Measurements from ENCODE around the gene CCDC149. TPM values are rescaled to one million over a fixed set of nuclear protein-coding genes. Genes with fewer than 3 reads are reported as not detected.

CCDC149 gene
- total RNA-seq, 1 donor from 2014 or later = 8.0 TPM

- no peak for TF ChIP-seq CTCF (IDR thresholded peaks at IDR 0.05; ENCODE audit: insufficient read depth, low read length, poor library complexity, severe bottlenecking)
- no peak for DNase-seq (ENCODE audit: low read depth)
- H3K27me3 ChIP-seq (ENCODE audit: control insufficient read depth, insufficient read depth, low read length) = no peaks in the 10 kb centered on the region
- no peak overlapping the region for H3K4me3 ChIP-seq (ENCODE audit: low read depth, low read length)
- no peaks in the 10 kb centered on the region for H3K36me3 ChIP-seq (ENCODE audit: control insufficient read depth, insufficient read depth, low read length)
These were observed 20.9 kb upstream of the CCDC149 start for GRCh38 chr4:24933684-24934275.

GRCh38 chr4:24932515-24933225 is 19.8 kb upstream of the CCDC149 start:
- Histone ChIP-seq H3K4me3 (ENCODE audit: low read depth, low read length) (no peak overlapping the region), H3K27me3 (ENCODE audit: control insufficient read depth, insufficient read depth, low read length) (no peaks in the 10 kb centered on the region), H3K36me3 (ENCODE audit: control insufficient read depth, insufficient read depth, low read length) (no peaks in the 10 kb centered on the region)
- DNase-seq (ENCODE audit: low read depth) = no peak
- no peak for TF ChIP-seq CTCF (IDR thresholded peaks at IDR 0.05; ENCODE audit: insufficient read depth, low read length, poor library complexity, severe bottlenecking)

- no peaks in the 10 kb centered on the region for H3K27me3 ChIP-seq (ENCODE audit: control insufficient read depth, insufficient read depth, low read length)
- no peaks in the 10 kb centered on the region for H3K36me3 ChIP-seq (ENCODE audit: control insufficient read depth, insufficient read depth, low read length)
- no peak for TF ChIP-seq CTCF (IDR thresholded peaks at IDR 0.05; ENCODE audit: insufficient read depth, low read length, poor library complexity, severe bottlenecking)
- H3K4me3 ChIP-seq (ENCODE audit: low read depth, low read length) = no peak overlapping the region
- no peak for DNase-seq (ENCODE audit: low read depth)
These were observed 17.3 kb upstream of the CCDC149 start for GRCh38 chr4:24930151-24930550.

- H3K4me3 ChIP-seq (ENCODE audit: low read depth, low read length) = no peak overlapping the region
- TF ChIP-seq CTCF (IDR thresholded peaks at IDR 0.05; ENCODE audit: insufficient read depth, low read length, poor library complexity, severe bottlenecking) = no peak
- H3K27me3 ChIP-seq (ENCODE audit: control insufficient read depth, insufficient read depth, low read length) = no peaks in the 10 kb centered on the region
- no peaks in the 10 kb centered on the region for H3K36me3 ChIP-seq (ENCODE audit: control insufficient read depth, insufficient read depth, low read length)
- DNase-seq (ENCODE audit: low read depth) = no peak
These were observed 15.9 kb upstream of the CCDC149 start for GRCh38 chr4:24928708-24929107.

GRCh38 chr4:24927049-24927448 is 14.2 kb upstream of the CCDC149 start:
- no peak for DNase-seq (ENCODE audit: low read depth)
- Histone ChIP-seq H3K27me3 (ENCODE audit: control insufficient read depth, insufficient read depth, low read length) (no peaks in the 10 kb centered on the region), H3K4me3 (ENCODE audit: low read depth, low read length) (no peak overlapping the region), H3K36me3 (ENCODE audit: control insufficient read depth, insufficient read depth, low read length) (no peaks in the 10 kb centered on the region)
- no peak for TF ChIP-seq CTCF (IDR thresholded peaks at IDR 0.05; ENCODE audit: insufficient read depth, low read length, poor library complexity, severe bottlenecking)

Data from kidney epithelial cell (primary cell).